Inferior parietal cortex (tissue), 1 donor: Measurements from ENCODE around the gene ZDHHC7.

Experiments used
- DNase-seq: peaks from one replicate; pipeline ENCODE4 v3.0.0-alpha.2; 2016; ENCODE audit errors: extremely low spot score

The ZDHHC7 gene

DNA sequence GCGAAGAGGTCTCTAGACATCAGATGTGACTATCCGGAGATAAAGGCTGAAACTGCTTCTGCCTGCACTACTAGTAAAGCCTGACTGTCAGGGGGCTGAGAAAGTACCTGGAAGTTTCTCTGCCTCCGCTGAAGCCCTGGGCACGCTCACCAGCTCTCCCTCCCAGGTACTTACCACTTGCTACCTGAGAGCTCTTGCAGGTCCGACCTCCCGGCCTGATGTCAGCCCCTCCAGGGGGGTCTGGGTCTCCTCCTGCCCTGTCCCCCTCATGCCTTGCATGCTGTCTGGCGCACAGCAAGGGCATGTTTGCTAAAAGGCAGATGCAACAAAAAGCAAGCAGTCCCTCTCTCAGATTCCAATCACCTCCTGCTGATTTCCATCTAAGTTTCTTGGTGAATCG, 17.4 kb downstream of the ZDHHC7 start:
- DNase-seq: no peak

DNA sequence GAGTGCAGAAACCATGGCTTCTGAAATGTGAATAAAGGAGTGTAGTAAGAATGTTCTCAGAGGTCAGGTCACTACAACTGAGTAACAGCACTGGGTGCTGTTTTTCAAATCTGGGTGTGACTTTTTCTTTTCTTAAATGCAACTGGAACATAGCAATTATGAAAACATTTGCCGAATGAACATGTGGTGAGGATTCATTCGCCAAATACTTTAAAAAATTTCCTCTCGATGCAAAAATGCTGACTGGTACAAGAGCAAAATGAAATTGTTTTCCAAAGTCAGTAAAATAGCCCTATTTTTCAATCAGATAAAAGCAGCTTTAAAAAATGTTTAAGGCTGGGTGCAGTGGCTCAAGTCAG, 18.6 kb downstream of the ZDHHC7 start:
- no peak for DNase-seq

DNA sequence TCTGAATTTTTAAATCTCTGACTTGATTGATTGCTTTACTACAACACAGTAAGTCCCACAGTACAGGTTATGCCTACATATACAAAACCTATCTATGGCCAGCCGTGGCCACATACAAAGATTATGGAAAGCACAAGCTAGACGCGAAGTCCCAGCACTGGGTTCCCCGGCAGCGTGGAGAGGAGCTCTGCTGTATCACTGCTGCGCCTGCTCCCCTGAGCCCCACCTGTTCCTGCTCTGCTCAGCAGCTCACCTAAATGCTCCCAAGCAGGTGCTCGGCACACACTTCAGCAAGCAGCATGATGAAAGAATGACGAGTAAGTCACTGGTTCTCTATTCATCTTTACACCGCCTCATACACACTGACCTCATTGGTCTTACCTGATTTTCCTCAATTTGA, 20.6 kb downstream of the ZDHHC7 start:
- no peak for DNase-seq

DNA sequence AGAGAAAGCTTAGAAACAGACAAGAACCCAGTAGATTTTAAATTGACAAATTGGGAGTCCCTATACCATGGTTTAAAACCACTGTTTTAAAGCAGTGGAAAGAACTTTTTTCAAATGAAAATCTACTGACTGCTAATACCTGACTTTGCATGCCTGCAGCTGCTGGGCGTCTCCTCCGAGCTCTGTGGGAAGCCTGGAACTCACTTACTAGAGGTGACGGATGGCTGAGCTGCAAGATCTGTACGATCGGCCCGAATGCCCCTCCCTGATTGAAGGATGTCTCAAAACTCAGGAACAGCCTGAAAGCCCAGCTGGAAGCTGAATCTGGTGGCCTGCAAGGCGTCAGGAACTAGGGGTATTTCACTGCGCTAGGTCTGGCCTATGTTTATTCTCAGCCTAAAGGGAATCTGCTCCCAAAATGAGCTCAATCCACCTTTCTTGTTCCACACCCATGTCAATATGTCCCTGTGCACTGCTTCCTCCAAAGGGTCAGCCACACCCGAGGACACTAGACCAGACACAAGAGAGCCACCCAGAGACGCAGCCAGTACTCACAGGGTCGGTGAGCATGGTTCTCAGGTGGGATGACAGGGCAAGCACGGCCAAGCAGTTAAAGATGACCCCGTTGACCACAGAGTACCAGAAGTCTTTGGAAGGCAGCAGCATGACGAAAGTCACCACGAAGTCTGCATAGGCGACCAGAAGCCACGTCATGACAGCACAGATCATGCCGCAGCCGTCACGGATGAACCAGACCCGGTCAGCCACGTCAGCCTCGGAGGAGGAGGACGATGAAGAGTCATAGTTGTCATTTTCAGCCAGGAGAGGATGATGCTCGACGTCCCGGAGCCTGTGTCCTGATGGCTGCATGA, 21.4 kb downstream of the ZDHHC7 start:
- DNase-seq: no peak

DNA sequence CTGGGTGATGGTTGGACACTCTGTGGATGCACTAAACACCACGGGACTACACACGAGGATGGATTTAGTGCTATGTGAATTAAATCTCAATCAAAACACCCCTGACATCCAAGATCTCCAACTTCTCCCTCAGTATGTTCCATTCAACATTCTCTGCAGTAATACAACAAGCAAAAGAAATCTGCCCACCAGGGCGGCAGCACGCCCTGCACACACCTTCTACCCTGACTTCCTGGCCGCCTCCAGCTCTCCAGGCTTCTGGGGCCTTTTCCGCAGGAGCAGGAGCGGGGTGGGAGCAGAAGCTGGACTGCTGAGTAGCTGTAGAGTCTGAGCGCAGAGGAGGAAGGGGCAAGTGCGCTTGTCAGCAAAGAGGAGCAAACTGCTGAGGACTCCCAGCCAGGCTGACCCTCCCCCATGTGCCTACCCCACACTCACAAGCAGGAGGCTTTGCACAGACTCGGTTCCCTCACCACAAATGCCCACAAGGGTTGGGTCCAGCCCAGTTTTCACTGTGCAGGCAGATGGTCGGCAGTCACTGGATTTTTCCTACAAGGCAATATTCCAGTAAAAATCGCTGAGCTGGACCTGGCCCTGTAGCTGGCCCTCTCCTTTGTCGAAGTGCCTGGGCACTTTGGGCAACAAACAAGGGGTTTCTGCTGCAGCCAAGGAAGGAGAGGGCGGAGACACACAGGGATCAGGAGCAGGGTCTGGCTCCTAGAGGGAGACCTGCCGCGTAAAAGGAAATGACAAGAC, 22.8 kb downstream of the ZDHHC7 start:
- no peak for DNase-seq

DNA sequence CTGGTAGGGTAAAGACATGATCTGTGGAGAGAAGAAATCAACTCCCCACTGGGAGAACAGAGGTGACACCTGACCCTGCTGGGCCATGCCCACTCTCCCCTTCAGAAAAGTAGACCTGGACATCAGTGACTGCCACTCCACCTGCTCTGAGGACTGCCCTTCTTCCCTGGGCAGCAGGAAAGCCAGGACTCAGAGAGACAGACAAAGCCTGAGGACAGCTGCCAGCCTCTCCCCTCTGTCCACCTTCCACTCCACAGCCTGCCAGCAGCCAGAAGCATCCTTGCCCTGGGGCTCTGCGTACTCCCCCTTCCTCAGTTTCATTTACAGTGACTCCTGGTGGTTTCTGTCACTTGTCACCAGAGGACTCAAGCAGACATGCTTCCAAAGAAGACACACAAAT, 24.5 kb downstream of the ZDHHC7 start:
- no peak for DNase-seq

DNA sequence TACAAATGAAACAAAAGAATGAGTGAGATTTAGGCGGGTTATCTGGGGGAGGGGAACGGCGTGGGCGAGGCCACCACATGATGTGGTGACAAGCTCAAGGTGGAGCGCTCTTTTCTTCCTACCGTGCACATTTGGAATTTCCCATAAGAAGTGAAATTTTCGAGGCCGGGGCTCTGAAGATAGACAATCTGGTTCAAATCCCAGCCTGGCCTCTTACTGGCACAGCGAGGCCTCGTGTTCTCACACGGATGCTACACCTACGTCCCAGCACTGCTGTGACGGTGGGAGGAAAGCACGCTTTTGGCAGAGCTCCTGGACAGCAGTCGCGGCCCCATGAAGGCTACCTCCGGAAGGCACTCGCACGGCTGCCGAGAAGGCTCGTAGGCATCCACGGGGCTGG, 25.2 kb downstream of the ZDHHC7 start:
- DNase-seq: no peak

DNA sequence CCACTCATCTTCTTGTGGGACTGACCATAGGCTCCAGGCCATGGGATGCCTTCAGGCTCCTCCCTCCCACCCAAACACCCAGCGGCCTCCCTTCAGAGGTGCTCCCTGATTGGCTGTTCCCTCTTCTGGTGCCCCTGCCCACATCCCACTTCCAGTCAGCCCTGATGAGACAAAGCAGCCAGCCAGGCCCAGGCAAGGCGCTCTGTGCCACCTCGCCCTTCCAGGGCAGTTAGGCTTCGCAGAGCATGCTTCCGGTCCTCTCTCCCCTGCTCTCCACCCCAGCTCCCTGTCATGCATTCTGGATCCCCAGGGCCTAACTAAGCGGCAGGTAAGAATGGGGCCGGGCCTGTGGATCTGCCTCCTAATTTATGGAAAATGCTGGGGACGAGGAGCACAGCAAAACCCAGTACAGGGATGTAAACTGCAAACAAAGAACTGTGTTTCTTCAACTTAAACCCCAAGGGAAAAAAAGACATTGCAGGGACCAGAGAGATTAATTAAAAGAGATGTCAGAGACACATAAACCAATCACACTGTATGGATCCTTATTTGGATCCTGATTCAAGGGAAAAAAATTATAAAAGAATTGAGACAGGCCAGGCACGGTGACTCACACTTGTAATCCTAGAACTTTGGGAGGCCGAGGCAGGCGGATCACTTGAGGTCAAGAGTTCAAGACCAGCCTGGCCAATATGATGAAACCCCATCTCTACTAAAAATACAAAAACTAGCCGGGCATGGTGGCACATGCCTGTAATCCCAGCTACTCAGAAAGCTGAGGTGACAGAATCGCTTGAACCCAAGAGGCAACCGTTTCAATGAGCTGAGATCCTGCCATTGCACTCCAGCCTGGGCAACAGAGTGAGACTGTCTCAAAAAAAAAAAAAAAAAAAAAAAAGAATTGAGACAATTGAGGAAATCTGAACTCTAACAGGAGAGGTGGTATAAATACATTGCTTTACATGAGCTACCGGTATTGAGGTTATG, 26.0 kb downstream of the ZDHHC7 start:
- DNase-seq: no peak

DNA sequence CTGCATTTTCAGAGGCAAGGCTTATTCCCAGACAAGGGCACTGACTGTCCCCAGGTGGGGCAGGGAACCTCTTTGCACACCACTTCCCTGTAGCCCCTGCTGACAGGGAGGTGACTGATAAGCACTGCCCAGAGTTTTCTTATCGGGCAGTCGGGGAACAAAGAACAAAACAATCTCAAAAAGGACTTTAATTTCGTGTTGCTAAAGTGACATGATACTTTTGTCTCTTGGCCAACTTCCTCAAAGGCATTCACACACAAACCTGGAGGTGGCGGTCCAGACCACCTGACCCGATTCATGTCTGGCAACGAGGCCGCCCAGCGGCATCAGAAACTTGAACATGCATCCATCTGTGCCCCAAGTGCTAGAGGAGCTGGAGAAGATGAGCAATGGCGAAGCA, 28.9 kb downstream of the ZDHHC7 start:
- no peak for DNase-seq

DNA sequence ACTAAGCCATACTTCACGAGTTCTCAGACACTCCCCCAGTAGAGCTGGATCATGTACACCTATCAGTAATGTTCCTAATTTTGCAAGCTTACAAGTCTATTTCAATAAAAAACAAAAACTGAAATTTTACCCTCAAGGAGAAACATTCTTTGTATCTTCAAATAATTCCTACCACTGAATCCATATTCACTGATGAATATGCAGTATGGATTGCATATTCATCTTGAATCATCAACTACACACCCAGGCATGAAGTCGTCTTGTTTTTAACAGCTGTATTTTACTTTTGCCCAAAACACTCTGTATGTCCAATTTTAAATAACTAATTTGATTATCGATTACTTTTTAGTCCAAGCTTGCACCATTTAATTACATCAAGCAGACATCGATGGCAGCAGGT, 31.8 kb downstream of the ZDHHC7 start:
- no peak for DNase-seq

DNA sequence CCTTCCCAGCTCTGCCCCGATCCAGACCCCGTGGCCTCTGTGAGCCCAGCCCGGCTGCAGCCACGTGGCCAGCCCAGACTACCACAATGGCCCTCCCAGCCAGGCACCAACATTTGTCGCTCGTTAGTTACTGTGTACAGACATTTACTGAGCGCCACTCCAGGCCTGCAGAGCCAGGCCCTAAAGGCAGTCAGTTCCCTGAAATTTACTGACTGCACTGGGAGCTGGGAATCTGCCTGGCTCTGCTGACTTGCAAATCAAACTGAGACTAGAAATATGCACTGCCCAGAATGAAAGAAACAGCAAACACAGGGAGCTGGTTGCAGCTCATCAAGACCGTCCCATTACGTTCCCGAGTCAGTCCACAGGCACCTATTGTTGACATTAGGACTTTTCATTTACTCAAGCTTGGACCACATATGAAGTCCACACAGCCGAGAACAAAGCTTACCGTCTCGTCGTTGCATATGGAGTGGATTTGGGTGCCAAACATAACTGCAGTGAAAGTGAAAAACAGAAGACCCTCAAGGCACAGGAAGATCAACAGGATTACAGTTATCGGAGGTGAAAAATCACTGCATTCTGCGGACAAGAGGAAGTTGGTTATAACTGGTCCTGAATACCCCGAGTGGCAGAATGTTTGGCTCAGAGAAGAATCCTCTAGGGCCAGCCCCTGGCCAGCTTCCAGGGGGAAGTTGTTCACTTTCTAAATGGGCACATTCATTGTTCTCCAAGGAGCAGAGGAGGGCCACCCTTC, 34.5 kb downstream of the ZDHHC7 start:
- DNase-seq: no peak

DNA sequence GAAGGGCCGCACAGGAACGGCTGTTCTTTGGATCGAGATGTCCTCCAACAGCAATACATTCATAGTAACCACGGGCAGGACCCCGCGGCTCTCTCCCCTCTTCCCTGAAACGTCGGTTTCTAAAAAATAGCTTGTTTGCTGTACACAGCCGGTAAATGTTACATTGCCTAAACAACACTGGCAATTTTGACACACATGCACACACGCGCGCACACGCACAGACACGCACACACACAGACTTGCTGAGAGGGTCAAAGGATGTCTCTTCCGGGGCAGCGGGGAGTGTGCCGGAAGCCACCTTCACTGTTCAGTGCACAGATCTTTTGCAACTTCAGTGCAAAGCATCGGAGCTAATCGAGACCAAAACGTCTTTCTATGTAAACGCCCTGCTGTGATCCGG, 35.8 kb downstream of the ZDHHC7 start:
- DNase-seq: no peak

DNA sequence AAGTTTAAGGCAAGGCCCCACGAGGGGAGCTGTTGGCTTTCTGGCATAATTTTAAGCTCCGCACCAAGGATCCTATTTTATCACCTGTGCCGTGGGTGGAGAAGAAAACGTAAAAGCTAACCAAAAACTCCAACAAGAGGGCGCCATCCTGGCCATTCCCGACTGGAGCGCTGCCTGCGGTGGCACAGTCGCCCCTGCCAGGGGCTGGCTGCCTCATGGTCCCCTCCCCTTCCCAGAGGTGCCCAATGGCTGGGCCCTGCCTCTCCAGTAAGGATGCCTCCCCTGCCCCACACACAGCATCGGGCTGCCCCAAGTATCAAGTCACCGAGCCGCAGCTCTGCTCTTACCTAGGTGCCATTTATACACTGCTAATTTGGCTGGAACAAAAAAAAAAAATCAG, 36.3 kb downstream of the ZDHHC7 start:
- no peak for DNase-seq

DNA sequence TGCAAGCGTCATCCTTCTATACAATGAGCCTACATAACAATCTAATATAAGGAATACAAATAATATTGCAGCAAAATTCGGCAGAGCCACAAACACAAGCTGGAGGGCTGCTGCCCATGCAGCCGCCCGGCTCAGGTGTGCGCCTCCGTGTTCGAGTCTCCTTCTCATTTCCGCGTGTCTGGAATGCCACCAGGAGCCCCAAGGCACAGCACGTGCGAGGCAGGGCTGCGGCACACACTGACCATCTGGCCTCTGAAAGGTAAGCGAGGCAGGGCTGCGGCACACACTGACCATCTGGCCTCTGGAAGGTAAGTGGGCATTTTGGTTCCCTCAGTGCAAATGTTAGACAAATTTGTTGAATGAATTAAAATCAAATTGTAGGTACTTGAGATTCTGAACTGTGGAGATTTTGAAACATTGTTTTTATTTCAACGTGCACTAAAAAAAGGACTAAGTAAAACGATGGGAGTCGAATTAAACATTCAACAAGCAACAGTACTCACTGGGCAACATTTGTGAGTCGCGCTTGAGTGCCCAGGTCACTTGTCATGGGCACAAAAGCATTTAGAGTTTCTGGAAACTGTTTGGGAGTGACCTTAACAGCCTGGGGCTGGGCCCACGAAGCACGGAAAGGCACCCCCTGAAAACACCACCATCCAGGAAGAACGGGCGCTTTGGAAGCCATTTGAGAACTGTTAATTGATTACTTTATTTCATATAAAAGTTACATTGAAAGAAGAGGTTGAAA, 37.4 kb downstream of the ZDHHC7 start:
- no peak for DNase-seq

DNA sequence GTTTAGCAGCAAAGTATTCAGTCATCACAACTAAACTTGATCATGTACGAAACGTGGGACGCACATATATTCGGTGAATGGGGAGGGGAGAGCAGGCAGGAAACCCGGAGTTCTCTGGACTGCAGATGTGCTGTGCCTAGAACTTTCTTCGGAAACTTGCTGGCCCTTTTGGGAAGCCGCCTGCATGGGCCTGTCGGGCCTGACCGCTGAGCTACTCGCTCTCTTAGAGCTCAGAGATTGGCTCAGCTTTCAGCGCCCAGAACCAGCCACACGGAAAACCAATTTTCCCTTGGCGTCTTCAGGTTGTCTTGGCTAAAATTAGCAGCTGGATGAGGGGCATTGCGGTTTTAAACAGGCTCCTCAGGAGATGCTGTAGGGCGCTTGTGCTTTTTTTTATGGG, 38.1 kb downstream of the ZDHHC7 start:
- no peak for DNase-seq

DNA sequence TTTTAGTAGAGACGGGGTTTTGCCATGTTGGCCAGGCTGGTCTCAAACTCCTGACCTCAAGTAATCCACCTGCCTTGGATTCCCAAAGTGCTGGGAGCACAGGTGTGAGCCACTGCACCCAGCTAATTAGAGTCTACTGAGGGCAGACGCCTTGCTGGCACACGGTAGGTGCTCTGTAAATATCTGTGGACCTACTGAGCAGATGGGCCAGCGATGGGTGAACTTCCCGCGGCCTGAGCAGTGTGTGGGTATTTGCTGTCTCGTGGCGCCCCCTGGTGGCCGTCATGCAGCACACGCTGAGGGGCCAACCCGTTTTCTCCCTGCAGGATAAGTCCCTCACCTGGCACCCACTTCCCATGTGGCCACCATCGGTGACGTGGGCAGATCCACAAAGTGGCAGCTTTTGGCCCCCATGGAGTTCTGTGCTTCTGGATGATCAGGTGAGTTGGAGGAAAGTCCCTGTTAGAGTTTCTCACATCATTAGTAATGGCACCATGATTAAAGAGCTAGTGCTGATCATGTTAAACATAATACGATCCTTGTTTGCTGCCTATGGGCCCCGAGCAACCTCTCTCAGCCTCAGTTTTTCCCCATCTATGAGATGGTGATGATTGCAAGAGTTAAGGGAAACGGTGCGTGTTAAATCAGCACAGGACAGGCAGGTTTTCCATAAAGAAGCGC, 40.7 kb downstream of the ZDHHC7 start:
- peak; percentile 81 for DNase-seq

DNA sequence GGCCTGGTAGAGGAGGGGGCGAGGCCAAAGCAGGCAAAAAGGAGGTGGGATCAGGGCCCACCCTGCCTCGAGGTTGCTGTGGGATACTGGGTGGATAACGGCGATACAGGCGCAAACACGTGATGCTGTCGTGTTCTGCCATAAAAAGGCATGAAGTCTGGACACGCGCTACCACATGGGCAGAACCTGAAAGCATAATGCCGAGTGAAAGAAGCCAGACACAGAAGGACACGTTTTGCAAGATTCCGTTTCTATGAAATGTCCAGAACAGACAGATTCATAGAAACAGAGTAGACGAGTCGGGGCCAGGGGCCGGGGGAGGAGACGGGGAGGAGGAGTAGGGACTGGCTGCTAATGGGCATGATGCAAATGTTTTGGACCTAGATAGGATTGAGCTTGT, 43.5 kb downstream of the ZDHHC7 start:
- DNase-seq: no peak

DNA sequence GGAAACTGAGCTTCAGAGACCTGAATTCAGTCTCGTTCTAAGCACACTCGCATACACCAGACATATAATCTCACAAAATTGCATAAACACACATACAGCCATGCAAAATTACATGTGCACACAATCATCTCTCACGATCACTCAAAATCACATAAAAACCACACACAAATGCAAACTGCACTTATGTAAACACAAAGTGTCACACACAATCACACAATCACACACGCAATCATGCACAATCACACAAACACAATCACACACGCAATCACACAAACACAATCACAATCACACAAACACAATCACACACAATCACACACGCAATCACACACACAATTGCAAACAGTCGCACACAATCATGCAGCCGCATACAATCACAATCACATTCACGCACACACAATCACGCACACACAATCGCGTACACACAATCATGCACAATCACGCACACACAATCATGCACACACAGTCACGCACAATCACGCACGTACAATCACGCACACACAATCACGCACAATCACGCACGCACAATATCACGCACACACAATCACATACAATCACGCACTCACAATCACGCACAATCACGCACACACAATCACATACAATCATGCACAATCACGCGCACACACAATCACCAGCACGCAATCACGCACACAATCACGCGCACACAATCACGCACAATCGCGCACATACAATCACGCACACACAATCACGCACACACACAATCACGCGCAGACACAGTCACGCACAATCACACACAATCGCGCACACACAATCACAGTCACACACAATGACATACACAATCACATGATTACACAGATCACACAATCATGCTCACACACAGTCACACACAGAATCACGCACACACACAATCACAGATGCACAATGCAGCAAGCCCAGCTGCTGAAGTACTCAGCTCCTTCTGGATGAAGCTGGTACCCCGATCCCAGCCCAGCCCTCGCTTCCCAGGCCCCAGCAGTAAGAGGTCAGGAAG, 45.6 kb downstream of the ZDHHC7 start:
- no peak for DNase-seq
